GM12891 (cell line): Measurements from ENCODE around the gene DDX56.

ENCODE experiments used
- PAX5 ChIP-seq: IDR thresholded peaks from 2 replicates; pipeline ENCODE4 v1.6.1; 2011; ENCODE audit warnings: low read length, moderate library complexity, mild to moderate bottlenecking; ENCODE audit not compliant: insufficient read depth, severe bottlenecking
- POLR2A ChIP-seq: IDR thresholded peaks from 2 replicates; pipeline ENCODE4 v1.6.1; 2011; ENCODE audit warnings: low read depth, low read length, control low read depth
- POLR2AphosphoS5 ChIP-seq: IDR thresholded peaks from 2 replicates; pipeline ENCODE4 v1.6.1; 2011; ENCODE audit warnings: low read depth, low read length, control low read depth

DNA sequence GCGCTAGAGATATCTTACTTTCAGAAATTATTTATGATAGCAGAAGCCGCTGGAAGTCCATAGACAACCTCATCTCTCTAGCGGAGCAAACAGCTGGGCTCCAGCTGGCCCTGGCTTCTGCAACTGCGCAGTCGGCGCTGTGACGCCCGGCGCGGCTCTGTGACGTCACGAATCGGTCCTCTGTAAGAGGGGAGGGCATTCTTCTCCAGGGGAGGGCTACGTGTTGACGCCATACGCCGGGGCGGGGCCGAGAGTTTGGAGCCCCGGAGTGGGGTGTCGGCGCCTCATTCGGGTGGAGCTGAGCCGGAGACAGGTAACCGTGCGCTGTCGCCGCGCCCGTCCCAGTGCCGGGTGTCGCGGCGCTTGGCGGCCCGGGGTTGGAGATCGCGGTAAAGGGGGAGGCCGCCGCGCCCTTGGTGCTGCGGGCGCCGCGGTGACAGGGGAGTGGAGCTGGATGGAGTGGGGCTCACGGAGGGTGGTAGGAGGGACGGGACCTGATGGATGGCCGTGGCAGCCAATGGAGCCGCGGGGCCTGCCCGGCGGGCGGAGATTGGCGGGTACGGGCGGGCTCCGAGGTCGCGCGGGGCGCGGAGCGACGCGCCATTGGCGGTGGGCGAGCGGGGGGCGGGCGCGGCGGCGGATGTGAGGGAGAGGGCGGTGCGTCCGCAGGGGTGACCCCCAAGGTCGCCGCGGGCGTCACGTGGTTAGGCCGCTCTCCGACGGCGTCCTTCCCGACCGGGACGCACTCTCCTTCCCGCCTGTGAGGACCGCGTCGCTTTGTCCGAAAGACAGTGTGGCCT is 32.8 kb upstream of the DDX56 start, which contains the start of gene OGDH:
- TF ChIP-seq POLR2A (peak; percentile 83), PAX5 (no peak), POLR2AphosphoS5 (peak; percentile 82)
